HepG2 (cell line): ENCODE results near the gene LRRC45. TPM values are rescaled to one million over a fixed set of nuclear protein-coding genes. Genes with fewer than 3 reads are reported as not detected.

Experiments
- ELF4 ChIP-seq: sonication (generic); formaldehyde crosslinking; IDR thresholded peaks from 2 replicates; pipeline ENCODE4 v1.5.0; 2020; ENCODE audit warnings: missing genetic modification reagents, mild to moderate bottlenecking, moderate library complexity, borderline replicate concordance
- GPN1 ChIP-seq: sonication (generic); formaldehyde crosslinking; IDR thresholded peaks from 2 replicates; pipeline ENCODE4 v1.5.1; 2020; ENCODE audit warnings: missing genetic modification reagents, borderline replicate concordance
- JUND ChIP-seq: sonication (generic); formaldehyde crosslinking; IDR thresholded peaks from 2 replicates; pipeline ENCODE4 v1.8.0; 2022; ENCODE audit warnings: mild to moderate bottlenecking, missing genetic modification reagents
- KDM1A ChIP-seq: IDR thresholded peaks from 2 replicates; pipeline ENCODE4 v1.6.1; 2016; ENCODE audit warnings: missing compliant biosample characterization
- NR3C1 ChIP-seq: sonication (generic); formaldehyde crosslinking; IDR thresholded peaks from 2 replicates; pipeline ENCODE4 v1.4.0; 2020; ENCODE audit warnings: missing genetic modification reagents
- PATZ1 ChIP-seq: sonication (generic); formaldehyde crosslinking; IDR thresholded peaks from 2 replicates; pipeline ENCODE4 v1.4.0; 2020; ENCODE audit warnings: missing genetic modification reagents
- REPIN1 ChIP-seq: sonication (generic); formaldehyde crosslinking; IDR thresholded peaks from 2 replicates; pipeline ENCODE4 v1.8.0; 2022; ENCODE audit warnings: missing genetic modification reagents, low read depth, mild to moderate bottlenecking, borderline replicate concordance
- SUZ12 ChIP-seq: fragments of 150-350 bp; IDR thresholded peaks from 2 replicates; pipeline ENCODE4 v1.6.1; 2014; ENCODE audit warnings: low read depth, low read length
- TBP ChIP-seq: sonication (generic); formaldehyde crosslinking; IDR thresholded peaks from 2 replicates; pipeline ENCODE4 v1.5.0; 2020; ENCODE audit warnings: missing genetic modification reagents
- TRAFD1 ChIP-seq: sonication (generic); formaldehyde crosslinking; IDR thresholded peaks from 2 replicates; pipeline ENCODE4 v1.5.1; 2020; ENCODE audit warnings: missing genetic modification reagents, mild to moderate bottlenecking, borderline replicate concordance
- TRIM24 ChIP-seq: sonication (generic); formaldehyde crosslinking; IDR thresholded peaks from 2 replicates; pipeline ENCODE4 v1.8.0; 2022; ENCODE audit warnings: mild to moderate bottlenecking, missing genetic modification reagents
- YEATS4 ChIP-seq: sonication (generic); formaldehyde crosslinking; IDR thresholded peaks from 2 replicates; pipeline ENCODE4 v1.4.0; 2020; ENCODE audit warnings: missing genetic modification reagents, borderline replicate concordance
- ZBED4 ChIP-seq: sonication (generic); formaldehyde crosslinking; IDR thresholded peaks from 2 replicates; pipeline ENCODE4 v1.4.0; 2020; ENCODE audit warnings: missing genetic modification reagents, borderline replicate concordance
- ZBTB25 ChIP-seq: IDR thresholded peaks from 2 replicates; pipeline ENCODE4 v1.6.1; 2018; ENCODE audit warnings: missing genetic modification reagents
- ZFP41 ChIP-seq: sonication (generic); formaldehyde crosslinking; IDR thresholded peaks from 2 replicates; pipeline ENCODE4 v1.4.0; 2020; ENCODE audit warnings: mild to moderate bottlenecking, missing genetic modification reagents, borderline replicate concordance
- ZNF124 ChIP-seq: sonication (generic); formaldehyde crosslinking; IDR thresholded peaks from 2 replicates; pipeline ENCODE4 v1.4.0; 2020; ENCODE audit warnings: missing genetic modification reagents
- ZNF280B ChIP-seq: sonication (generic); formaldehyde crosslinking; IDR thresholded peaks from 2 replicates; pipeline ENCODE4 v1.5.0; 2020; ENCODE audit warnings: missing genetic modification reagents, mild to moderate bottlenecking, borderline replicate concordance
- ZNF740 ChIP-seq: sonication (generic); formaldehyde crosslinking; IDR thresholded peaks from 2 replicates; pipeline ENCODE4 v1.4.0; 2020; ENCODE audit warnings: missing genetic modification reagents
- polyA plus RNA-seq, 8 experiments: library from polyadenylated mRNA; depleted of rRNA in 3 of 8; stranded (reverse) in 7 of 8; unstranded in 1 of 8; fragments of >200 nt; fragmentation: Illumina TruSeq in 4 of 8; extraction: Trizol in 4 of 8; gene quantifications; 2 replicates each; pipeline versions ENCODE4 v1.2.1 to v1.2.3, GENCODE V29; 2011 to 2016; ENCODE audit warnings: low read depth in 4 of 8, missing spikeins in 1 of 8, mixed read lengths in 1 of 8; ENCODE audit not compliant: insufficient read depth in 1 of 8
- total RNA-seq, 5 experiments: library from RNA; depleted of rRNA; stranded (reverse); fragments of >200 nt; fragmentation: Illumina TruSeq; extraction: Trizol; gene quantifications; 2 replicates each; pipeline ENCODE4 v1.2.3, GENCODE V29; 2016; ENCODE audit warnings: low read depth in 1 of 5

The LRRC45 gene
- total and polyA plus RNA-seq, 2 of the 13 experiments (the other 11 are each of a cell fraction or from before 2014, with no cell fraction given), result 11.6 to 48.1 TPM

- TF ChIP-seq TRAFD1 (CRISPR knock-in tag) (no peak), ZBED4 (CRISPR knock-in tag) (peak; percentile 97), YEATS4 (CRISPR knock-in tag) (peak; percentile 99), NR3C1 (no peak), ZNF124 (CRISPR knock-in tag) (peak; percentile 92), REPIN1 (CRISPR knock-in tag) (peak; percentile 75; the same call in 1 of the 2 replicates), ELF4 (no peak), ZBTB25 (CRISPR knock-in tag) (peak; percentile 99), SUZ12 (0 out of 2 replicates have a peak, but pooled peaks have one; percentile 9), ZNF740 (CRISPR knock-in tag) (no peak), ZNF280B (CRISPR knock-in tag) (peak; percentile 73; the same call in 1 of the 2 replicates), KDM1A (CRISPR knock-in tag) (peak; percentile 76; the same call in 1 of the 2 replicates), JUND (CRISPR knock-in tag) (peak; percentile 85), GPN1 (CRISPR knock-in tag) (0 out of 2 replicates have a peak, but pooled peaks have one; percentile 24), TBP (CRISPR knock-in tag) (no peak), TRIM24 (no peak), ZFP41 (CRISPR knock-in tag) (no peak; the same call in 1 of the 2 replicates), PATZ1 (CRISPR knock-in tag) (peak; percentile 76)
These were observed 42.7 kb downstream of the LRRC45 start, which contains the start of gene DUS1L (continued) for GRCh38 chr17:82065638-82066303.
